SU-DHL-6 (cell line): ENCODE results near the gene TAS2R50.

Source experiments
- H2AFZ ChIP-seq: fragments of 200-600 bp; sonication (generic); 2 replicates; pipeline ENCODE4 v1.6.1; 2014; ENCODE audit warnings: low read depth, mild to moderate bottlenecking, moderate library complexity, mixed read lengths, antibody characterized with exemption, low read length; ENCODE audit not compliant: severe bottlenecking
- H3F3A ChIP-seq: fragments of 200-600 bp; shearing (Covaris generic); 2 replicates; pipeline ENCODE4 v1.6.0; 2016; ENCODE audit warnings: antibody characterized with exemption, mild to moderate bottlenecking; ENCODE audit not compliant: insufficient read depth
- H3K27ac ChIP-seq: fragments of 200-600 bp; sonication (generic); 2 replicates; pipeline ENCODE4 v1.5.1; 2016; ENCODE audit warnings: low read depth, mild to moderate bottlenecking, low read length, moderate library complexity, mixed read lengths
- H3K27me3 ChIP-seq: fragments of 200-600 bp; sonication (generic), shearing (Covaris generic); 2 replicates; pipeline ENCODE4 v1.6.0; 2014; ENCODE audit warnings: mild to moderate bottlenecking, low read length
- H3K36me3 ChIP-seq: fragments of 200-600 bp; sonication (generic); 2 replicates; pipeline ENCODE4 v1.6.1; 2014; ENCODE audit warnings: mild to moderate bottlenecking, low read length, mixed read lengths
- H3K4me2 ChIP-seq: fragments of 300-600, 200-600 bp; shearing (Covaris generic), sonication (generic); 2 replicates; pipeline ENCODE4 v1.6.0; 2014; ENCODE audit warnings: low read length, low read depth, mild to moderate bottlenecking; ENCODE audit not compliant: poor library complexity, severe bottlenecking
- H3K4me3 ChIP-seq: fragments of 200-600 bp; sonication (generic); 2 replicates; pipeline ENCODE4 v1.5.1; 2014; ENCODE audit warnings: antibody characterized with exemption, low read length, mild to moderate bottlenecking, mixed read lengths; ENCODE audit not compliant: insufficient read depth, poor library complexity, severe bottlenecking
- H3K79me2 ChIP-seq: fragments of 200-600 bp; sonication (generic); 2 replicates; pipeline ENCODE4 v1.6.1; 2014; ENCODE audit warnings: mild to moderate bottlenecking, low read length, moderate library complexity; ENCODE audit not compliant: insufficient read depth
- H3K9ac ChIP-seq: fragments of 200-600 bp; sonication (generic); 2 replicates; pipeline ENCODE4 v1.7.0; 2014; ENCODE audit warnings: mild to moderate bottlenecking, low read length
- H3K9me2 ChIP-seq: fragments of 200-600 bp; sonication (generic); replicated peaks from 2 replicates; pipeline ENCODE4 v1.6.1; 2014; ENCODE audit warnings: low read length; ENCODE audit not compliant: insufficient read depth
- H3K9me3 ChIP-seq: fragments of 200-600 bp; sonication (generic); 2 replicates; pipeline ENCODE4 v1.6.1; 2014; ENCODE audit warnings: low read length, mixed read lengths; ENCODE audit not compliant: insufficient read depth
- H4K20me1 ChIP-seq: fragments of 200-600 bp; sonication (generic); 2 replicates; pipeline ENCODE4 v1.6.1; 2014; ENCODE audit warnings: low read depth, mild to moderate bottlenecking, antibody characterized with exemption, low read length, moderate library complexity, mixed read lengths
- EZH2phosphoT487 ChIP-seq: fragments of 200-600 bp; sonication (generic), shearing (Covaris generic); conservative IDR thresholded peaks from 2 replicates; pipeline ENCODE4 v1.6.1; 2018; ENCODE audit warnings: mild to moderate bottlenecking, antibody characterized with exemption, low read length, moderate library complexity, mixed read lengths
- TF ChIP-seq, protein P1 (sequence below): fragments of 200-600 bp; sonication (generic); IDR thresholded peaks from one replicate; pipeline ENCODE4 v1.5.1; 2017; ENCODE audit warnings: antibody characterized with exemption, mild to moderate bottlenecking, low read length, moderate library complexity; ENCODE audit not compliant: insufficient read depth, poor library complexity, severe bottlenecking

Gene TAS2R50

DNA sequence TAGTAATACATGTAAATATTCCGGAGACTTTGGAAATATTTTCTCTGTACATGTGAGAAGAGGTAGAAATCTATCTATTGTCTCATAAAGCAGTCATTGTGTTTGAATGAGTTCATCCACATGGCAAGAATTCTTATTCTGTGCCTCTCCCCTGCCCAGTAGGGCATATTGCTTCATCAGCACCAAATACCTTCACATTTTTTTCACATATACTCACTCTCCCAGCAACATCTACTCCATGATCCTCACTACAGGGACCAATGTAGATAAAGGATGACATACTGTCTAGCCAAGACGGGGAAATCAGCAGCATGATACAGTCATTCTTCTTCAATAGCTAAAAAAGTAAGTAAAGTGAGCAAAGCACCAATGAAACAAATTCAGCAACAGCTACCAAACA, 46.3 kb downstream of the TAS2R50 start:
- no peaks in the 10 kb centered on the region for H3F3A ChIP-seq
- H3K9me2 ChIP-seq: no peaks in the 10 kb centered on the region
- H3K36me3 ChIP-seq: no peaks in the 10 kb centered on the region
- H3K27me3 ChIP-seq: no peaks in the 10 kb centered on the region
- no peak overlapping the region for H3K4me3 ChIP-seq
- no peak overlapping the region for H3K27ac ChIP-seq
- no peaks in the 10 kb centered on the region for H4K20me1 ChIP-seq
- H3K9me3 ChIP-seq: no peaks in the 10 kb centered on the region
- H3K79me2 ChIP-seq: no peaks in the 10 kb centered on the region
- no peak overlapping the region for H3K4me2 ChIP-seq
- no peak overlapping the region for H2AFZ ChIP-seq
- no peak overlapping the region for H3K9ac ChIP-seq
- no peak for TF ChIP-seq EZH2phosphoT487
- TF ChIP-seq, protein P1, sequence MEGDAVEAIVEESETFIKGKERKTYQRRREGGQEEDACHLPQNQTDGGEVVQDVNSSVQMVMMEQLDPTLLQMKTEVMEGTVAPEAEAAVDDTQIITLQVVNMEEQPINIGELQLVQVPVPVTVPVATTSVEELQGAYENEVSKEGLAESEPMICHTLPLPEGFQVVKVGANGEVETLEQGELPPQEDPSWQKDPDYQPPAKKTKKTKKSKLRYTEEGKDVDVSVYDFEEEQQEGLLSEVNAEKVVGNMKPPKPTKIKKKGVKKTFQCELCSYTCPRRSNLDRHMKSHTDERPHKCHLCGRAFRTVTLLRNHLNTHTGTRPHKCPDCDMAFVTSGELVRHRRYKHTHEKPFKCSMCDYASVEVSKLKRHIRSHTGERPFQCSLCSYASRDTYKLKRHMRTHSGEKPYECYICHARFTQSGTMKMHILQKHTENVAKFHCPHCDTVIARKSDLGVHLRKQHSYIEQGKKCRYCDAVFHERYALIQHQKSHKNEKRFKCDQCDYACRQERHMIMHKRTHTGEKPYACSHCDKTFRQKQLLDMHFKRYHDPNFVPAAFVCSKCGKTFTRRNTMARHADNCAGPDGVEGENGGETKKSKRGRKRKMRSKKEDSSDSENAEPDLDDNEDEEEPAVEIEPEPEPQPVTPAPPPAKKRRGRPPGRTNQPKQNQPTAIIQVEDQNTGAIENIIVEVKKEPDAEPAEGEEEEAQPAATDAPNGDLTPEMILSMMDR: no peak

DNA sequence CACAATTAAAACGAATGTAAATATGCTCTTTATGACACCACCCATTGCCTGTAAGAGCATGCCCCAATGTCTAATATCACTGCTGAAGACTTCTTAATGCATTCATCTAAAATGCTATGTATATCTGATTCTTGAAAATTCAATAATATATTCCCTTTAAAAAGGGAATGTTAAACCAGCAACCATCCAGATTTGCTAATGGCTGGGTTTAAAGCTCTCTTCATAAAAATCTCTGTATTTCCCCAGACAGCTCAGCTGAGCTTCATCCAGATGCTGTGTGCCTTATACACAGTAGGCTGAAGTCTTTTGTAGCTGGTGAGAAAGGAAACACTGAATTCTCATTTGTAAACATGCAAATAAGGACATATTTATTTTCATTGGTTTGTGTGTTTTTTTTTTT, 47.5 kb downstream of the TAS2R50 start, which contains the start of gene TAS2R14:
Gene TAS2R14, minus strand, starts transcription at position 101 of the 400 bp plus-strand sequence. Its CDS starts 56 bp downstream, at position 45.
- Histone ChIP-seq H3K9ac (no peak within 1 kb of the TSS), H3K36me3 (no peaks in the 10 kb centered on the region), H3K9me2 (no peaks in the 10 kb centered on the region), H3K9me3 (no peaks in the 10 kb centered on the region), H3K27me3 (no peaks in the 10 kb centered on the region), H3K4me3 (no peak within 1 kb of the TSS), H3F3A (no peaks in the 10 kb centered on the region), H4K20me1 (no peaks in the 10 kb centered on the region), H3K79me2 (no peaks in the 10 kb centered on the region), H3K4me2 (no peak within 1 kb of the TSS), H2AFZ (no peak within 1 kb of the TSS), H3K27ac (no peak within 1 kb of the TSS)
- no peak for TF ChIP-seq EZH2phosphoT487
- TF ChIP-seq, protein P1: no peak

DNA sequence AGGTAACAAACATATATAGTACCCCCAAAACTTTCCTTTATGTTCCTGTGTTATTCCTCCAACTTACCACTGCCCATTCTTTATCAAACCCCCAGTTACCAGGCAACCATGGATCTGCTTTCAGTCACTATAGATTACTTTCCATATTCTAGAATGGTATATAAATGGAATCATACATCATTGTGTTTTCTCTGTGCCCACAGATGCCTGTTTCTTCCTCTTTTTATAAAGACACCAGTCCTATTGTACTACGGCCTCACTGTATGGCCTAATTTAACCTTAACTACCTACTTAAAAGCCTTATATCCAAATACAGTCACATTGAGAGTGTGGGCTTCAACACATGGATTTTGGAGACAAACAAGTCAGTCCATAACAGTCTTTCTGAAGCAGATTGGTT, 50.2 kb downstream of the TAS2R50 start:
- Histone ChIP-seq H3K9me2 (no peaks in the 10 kb centered on the region), H3K27me3 (no peaks in the 10 kb centered on the region), H3K27ac (no peak overlapping the region), H3F3A (no peaks in the 10 kb centered on the region), H3K9ac (no peak overlapping the region), H3K4me3 (no peak overlapping the region), H3K9me3 (no peaks in the 10 kb centered on the region), H4K20me1 (no peaks in the 10 kb centered on the region), H3K36me3 (no peaks in the 10 kb centered on the region), H3K79me2 (no peaks in the 10 kb centered on the region), H3K4me2 (no peak overlapping the region), H2AFZ (no peak overlapping the region)
- TF ChIP-seq EZH2phosphoT487: no peak
- TF ChIP-seq, protein P1: no peak
